ENCODE measurements around the gene COL6A2. TPM values are rescaled to one million over a fixed set of nuclear protein-coding genes. Genes with fewer than 3 reads are reported as not detected.

Gene COL6A2
- polyA plus RNA-seq, 1 of the 3 experiments (the other 2 are of a cell fraction): 108 TPM

- Histone ChIP-seq H3K9me2 (no peaks in the 10 kb centered on the region), H3K4me3 (ENCODE audit: low read depth in 2 of 2, low read length in 1 of 2) (no peak overlapping the region), H2AFZ (ENCODE audit: low read depth) (no peak overlapping the region), H3F3A (replicated peaks; ENCODE audit: insufficient read depth) (no peaks in the 10 kb centered on the region), H4K20me1 (ENCODE audit: insufficient read depth) (no peaks in the 10 kb centered on the region), H3K27ac (ENCODE audit: low read depth in 2 of 2, low read length in 1 of 2) (no peak overlapping the region), H3K4me1 (ENCODE audit: control insufficient read depth in 1 of 2, insufficient read depth in 2 of 2, low read depth in 1 of 2, low read length in 1 of 2) (peaks cover 0 to 9% of the 10 kb centered on the region in 2 experiments; a peak in 1 of 4 replicates), H3K9ac (no peak overlapping the region), H3K79me2 (ENCODE audit: insufficient read depth) (no peaks in the 10 kb centered on the region), H3K27me3 (ENCODE audit: insufficient read depth) (no peaks in the 10 kb centered on the region), H3K9me3 (no peaks in the 10 kb centered on the region; the same call in 1 of the 2 replicates), H3K36me3 (replicated peaks in 1 of 2; ENCODE audit: control insufficient read depth in 1 of 2, insufficient read depth in 2 of 2, low read length in 1 of 2) (no peaks in the 10 kb centered on the region), H3K4me2 (no peak overlapping the region)
- WGBS (ENCODE audit: low lambda C conversion rate): 92% methylated on average over 22 of the region's 23 CpGs
- POLR2A ChIA-PET: no interaction called here
- TF ChIP-seq ELF1 (IDR thresholded peaks at IDR 0.05) (no peak), TAF1 (IDR thresholded peaks at IDR 0.05; ENCODE audit: borderline replicate concordance, low read depth, low read length) (no peak), USF1 (IDR thresholded peaks at IDR 0.05; ENCODE audit: borderline replicate concordance, low read depth) (no peak)
- CTCF ChIA-PET: no interaction called here
- DNase-seq: no peak
These were observed 40.1 kb upstream of the COL6A2 start for GRCh38 chr21:46057710-46058241.

GRCh38 chr21:46058431-46059145, 39.3 kb upstream of the COL6A2 start:
- no peak overlapping the region for H3K27ac ChIP-seq (ENCODE audit: low read depth in 2 of 2, low read length in 1 of 2)
- H3K4me2 ChIP-seq: no peak overlapping the region
- DNase-seq: no peak
- H3K4me3 ChIP-seq (ENCODE audit: low read depth in 2 of 2, low read length in 1 of 2): no peak overlapping the region
- ChIA-PET POLR2A (no interaction called here), CTCF (no interaction called here)
- H3K9me2 ChIP-seq: no peaks in the 10 kb centered on the region
- H3K36me3 ChIP-seq (replicated peaks in 1 of 2; ENCODE audit: control insufficient read depth in 1 of 2, insufficient read depth in 2 of 2, low read length in 1 of 2): no peaks in the 10 kb centered on the region
- no peaks in the 10 kb centered on the region for H3K79me2 ChIP-seq (ENCODE audit: insufficient read depth)
- H4K20me1 ChIP-seq (ENCODE audit: insufficient read depth): no peaks in the 10 kb centered on the region
- H3F3A ChIP-seq (replicated peaks; ENCODE audit: insufficient read depth): no peaks in the 10 kb centered on the region
- 75% methylated on average over 10 of the region's 10 CpGs for WGBS (ENCODE audit: low lambda C conversion rate)
- H2AFZ ChIP-seq (ENCODE audit: low read depth): no peak overlapping the region
- TF ChIP-seq NFIC (IDR thresholded peaks at IDR 0.05; ENCODE audit: borderline replicate concordance) (no peak), POLR2AphosphoS5 (IDR thresholded peaks at IDR 0.05; ENCODE audit: low read depth, low read length) (no peak)
- peaks cover 0 to 9% of the 10 kb centered on the region in 2 experiments; a peak in 1 of 4 replicates for H3K4me1 ChIP-seq (ENCODE audit: control insufficient read depth in 1 of 2, insufficient read depth in 2 of 2, low read depth in 1 of 2, low read length in 1 of 2)
- no peaks in the 10 kb centered on the region; the same call in 1 of the 2 replicates for H3K9me3 ChIP-seq
- no peak overlapping the region for H3K9ac ChIP-seq
- H3K27me3 ChIP-seq (ENCODE audit: insufficient read depth): no peaks in the 10 kb centered on the region

GRCh38 chr21:46059195-46059594, 38.7 kb upstream of the COL6A2 start:
- Histone ChIP-seq H3K27me3 (ENCODE audit: insufficient read depth) (no peaks in the 10 kb centered on the region), H3K9ac (no peak overlapping the region), H3K9me2 (no peaks in the 10 kb centered on the region), H3K27ac (ENCODE audit: low read depth in 2 of 2, low read length in 1 of 2) (no peak overlapping the region), H3K36me3 (replicated peaks in 1 of 2; ENCODE audit: control insufficient read depth in 1 of 2, insufficient read depth in 2 of 2, low read length in 1 of 2) (no peaks in the 10 kb centered on the region), H2AFZ (ENCODE audit: low read depth) (no peak overlapping the region), H3K4me1 (ENCODE audit: control insufficient read depth in 1 of 2, insufficient read depth in 2 of 2, low read depth in 1 of 2, low read length in 1 of 2) (peaks cover 0 to 9% of the 10 kb centered on the region in 2 experiments; a peak in 1 of 4 replicates), H4K20me1 (ENCODE audit: insufficient read depth) (no peaks in the 10 kb centered on the region), H3K4me3 (ENCODE audit: low read depth in 2 of 2, low read length in 1 of 2) (no peak overlapping the region), H3K79me2 (ENCODE audit: insufficient read depth) (no peaks in the 10 kb centered on the region), H3K4me2 (no peak overlapping the region), H3F3A (replicated peaks; ENCODE audit: insufficient read depth) (no peaks in the 10 kb centered on the region), H3K9me3 (no peaks in the 10 kb centered on the region; the same call in 1 of the 2 replicates)
- DNase-seq: no peak
- ChIA-PET CTCF (no interaction called here), POLR2A (no interaction called here)
- WGBS (ENCODE audit: low lambda C conversion rate): 76% methylated on average over 4 of the region's 12 CpGs
- TF ChIP-seq USF2 (IDR thresholded peaks at IDR 0.05; ENCODE audit: borderline replicate concordance, low read depth, low read length) (no peak), FOSL2 (IDR thresholded peaks at IDR 0.05; ENCODE audit: borderline replicate concordance, low read depth) (no peak), EP300 (IDR thresholded peaks at IDR 0.05; ENCODE audit: borderline replicate concordance in 1 of 2, low read depth in 1 of 2, low read length in 1 of 2) (no peak), TEAD4 (IDR thresholded peaks at IDR 0.05; ENCODE audit: borderline replicate concordance, insufficient read depth) (no peak), NRF1 (IDR thresholded peaks at IDR 0.05; ENCODE audit: low read depth, low read length) (no peak), MXI1 (IDR thresholded peaks at IDR 0.05; ENCODE audit: low read depth, low read length) (no peak), YY1 (IDR thresholded peaks at IDR 0.05; ENCODE audit: low read depth) (no peak), CTCF (IDR thresholded peaks at IDR 0.05) (no peak), NFIC (IDR thresholded peaks at IDR 0.05; ENCODE audit: borderline replicate concordance) (no peak), ZBTB33 (IDR thresholded peaks at IDR 0.05; ENCODE audit: borderline replicate concordance, low read depth) (no peak)

Data from SK-N-SH (cell line).